SK-N-SH treated with all-trans-retinoic acid at 6 μM for 48 hours (cell line): ENCODE data around the gene EXOSC10.

ENCODE experiments used
- OSR1 ChIP-seq: fragments of 250-450 bp; sonication (Bioruptor Pico); IDR thresholded peaks from 2 replicates; pipeline ENCODE4 v1.8.0; 2022; ENCODE audit warnings: moderate library complexity, mild to moderate bottlenecking, inconsistent platforms
- TF ChIP-seq, protein P1 (sequence below): fragments of 250-450 bp; sonication (Bioruptor Pico); IDR thresholded peaks from 2 replicates; pipeline ENCODE4 v1.5.1; 2020; ENCODE audit warnings: low read depth, mild to moderate bottlenecking, moderate library complexity

DNA sequence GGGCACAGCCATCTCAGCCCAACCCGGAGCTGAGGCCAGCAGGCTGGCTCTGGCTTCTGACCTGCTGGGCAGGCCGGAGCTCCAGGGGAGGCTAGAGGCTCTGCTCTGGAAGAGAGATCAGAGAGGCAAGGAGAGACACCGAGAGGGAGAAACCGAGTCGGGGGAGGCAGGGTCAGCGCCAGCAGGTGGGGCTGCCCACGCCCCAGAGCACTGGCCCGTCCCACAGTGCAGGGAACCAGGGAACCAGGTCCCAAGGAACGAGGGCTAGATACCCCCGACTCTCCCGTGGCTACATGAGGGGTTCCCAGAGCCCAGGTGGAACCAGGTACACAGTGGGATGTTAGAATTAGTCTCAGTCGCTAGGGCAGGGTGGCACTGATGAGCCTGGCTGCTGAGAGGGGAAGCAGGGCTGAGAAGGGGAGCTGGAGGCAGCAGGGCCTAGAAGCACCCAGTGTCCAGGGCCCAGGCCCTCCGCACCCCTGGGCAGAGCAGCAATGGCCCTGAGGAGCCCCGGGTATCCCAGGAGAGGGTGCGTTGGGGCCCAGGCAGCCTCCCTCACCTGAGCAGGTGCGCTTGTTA is 54.7 kb downstream of the EXOSC10 start:
- TF ChIP-seq, protein P1, sequence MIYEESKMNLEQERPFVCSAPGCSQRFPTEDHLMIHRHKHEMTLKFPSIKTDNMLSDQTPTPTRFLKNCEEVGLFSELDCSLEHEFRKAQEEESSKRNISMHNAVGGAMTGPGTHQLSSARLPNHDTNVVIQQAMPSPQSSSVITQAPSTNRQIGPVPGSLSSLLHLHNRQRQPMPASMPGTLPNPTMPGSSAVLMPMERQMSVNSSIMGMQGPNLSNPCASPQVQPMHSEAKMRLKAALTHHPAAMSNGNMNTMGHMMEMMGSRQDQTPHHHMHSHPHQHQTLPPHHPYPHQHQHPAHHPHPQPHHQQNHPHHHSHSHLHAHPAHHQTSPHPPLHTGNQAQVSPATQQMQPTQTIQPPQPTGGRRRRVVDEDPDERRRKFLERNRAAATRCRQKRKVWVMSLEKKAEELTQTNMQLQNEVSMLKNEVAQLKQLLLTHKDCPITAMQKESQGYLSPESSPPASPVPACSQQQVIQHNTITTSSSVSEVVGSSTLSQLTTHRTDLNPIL (CRISPR knock-in tag) = no peak
- no peak for TF ChIP-seq OSR1 (CRISPR knock-in tag)
